Measurements from ENCODE around the gene FBF1. TPM values are rescaled to one million over a fixed set of nuclear protein-coding genes. Genes with fewer than 3 reads are reported as not detected.
A peak's percentile ranks its signal among the peaks of the same experiment; 100 is the strongest.
"Not testable (repeated sequence)": the region's sequence is repeated elsewhere in the genome, so short reads cannot be mapped to it uniquely, and the experiment has no call there.

FBF1 gene
- total RNA-seq, 4 donors from 2014 or later: 2.5 to 6.4 (median 5.8) TPM

DNA sequence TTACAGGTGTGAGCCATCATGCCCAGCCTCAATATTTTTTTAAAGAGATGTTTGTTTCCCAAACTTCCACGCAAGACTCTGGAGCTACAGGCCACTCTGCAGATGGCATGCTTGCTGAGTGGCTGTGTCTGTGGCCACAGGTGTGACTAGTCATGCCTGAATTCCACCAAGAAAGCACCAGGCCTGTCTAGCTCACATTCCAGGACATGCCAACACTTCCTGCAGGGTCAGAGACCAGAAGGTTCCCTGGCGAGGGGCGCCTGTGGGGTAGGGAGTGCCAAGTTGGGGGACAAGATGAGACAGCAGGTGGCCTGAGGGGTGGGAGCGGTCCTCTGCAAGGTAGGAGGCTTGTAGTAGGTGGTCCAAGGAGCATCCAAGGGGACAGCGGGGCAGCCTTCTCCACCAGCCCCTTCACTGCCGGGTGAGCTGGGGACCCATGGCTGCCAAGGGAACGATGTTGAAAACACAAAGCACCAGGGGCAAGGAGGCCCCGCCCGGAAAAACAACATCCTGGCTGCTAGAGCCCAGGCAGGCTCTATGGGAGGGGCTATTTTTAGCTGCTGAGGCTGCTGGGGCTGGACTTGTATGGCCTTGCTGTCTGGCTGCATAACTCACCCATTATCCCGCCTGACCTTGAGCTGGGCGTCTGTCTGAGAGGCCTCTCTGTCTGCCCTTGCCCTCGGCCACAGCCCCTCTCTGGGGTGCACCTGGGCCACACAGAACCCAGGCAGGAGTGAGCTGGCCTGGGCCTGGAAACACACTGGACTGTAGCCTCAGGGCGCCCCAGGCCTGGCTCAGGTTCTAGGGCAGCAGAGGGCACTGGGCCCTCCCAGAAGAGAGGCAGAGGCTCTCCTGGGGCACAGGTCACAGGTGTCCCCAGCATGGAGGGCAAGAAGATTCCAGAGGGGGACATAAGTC is 68.1 kb downstream of the FBF1 start:
- DNase-seq (peak; percentile 67 to 85), ATAC-seq (peak; percentile 70 to 72)
- in situ Hi-C loops (cut with MboI; ENCODE audit: low sequenced_read_pairs in 4 of 4) (no loop called here), intact Hi-C loops (cut with DNase I; ENCODE audit: low total_unique reads) (no loop called here)
- Histone ChIP-seq H3K9me3 (no peaks in the 10 kb centered on the region), H3K4me1 (peaks cover 50% of the 10 kb centered on the region in 2 donors), H3K36me3 (no peaks in the 10 kb centered on the region), H3K27me3 (no peaks in the 10 kb centered on the region), H3K27ac (peak overlapping the region; percentile 79 to 92 (median 86)), H3K4me3 (no peak overlapping the region)
- TF ChIP-seq POLR2A (IDR thresholded peaks at IDR 0.05): peak in 1 of 2 donors; percentile 34
- TF ChIP-seq, protein P1, sequence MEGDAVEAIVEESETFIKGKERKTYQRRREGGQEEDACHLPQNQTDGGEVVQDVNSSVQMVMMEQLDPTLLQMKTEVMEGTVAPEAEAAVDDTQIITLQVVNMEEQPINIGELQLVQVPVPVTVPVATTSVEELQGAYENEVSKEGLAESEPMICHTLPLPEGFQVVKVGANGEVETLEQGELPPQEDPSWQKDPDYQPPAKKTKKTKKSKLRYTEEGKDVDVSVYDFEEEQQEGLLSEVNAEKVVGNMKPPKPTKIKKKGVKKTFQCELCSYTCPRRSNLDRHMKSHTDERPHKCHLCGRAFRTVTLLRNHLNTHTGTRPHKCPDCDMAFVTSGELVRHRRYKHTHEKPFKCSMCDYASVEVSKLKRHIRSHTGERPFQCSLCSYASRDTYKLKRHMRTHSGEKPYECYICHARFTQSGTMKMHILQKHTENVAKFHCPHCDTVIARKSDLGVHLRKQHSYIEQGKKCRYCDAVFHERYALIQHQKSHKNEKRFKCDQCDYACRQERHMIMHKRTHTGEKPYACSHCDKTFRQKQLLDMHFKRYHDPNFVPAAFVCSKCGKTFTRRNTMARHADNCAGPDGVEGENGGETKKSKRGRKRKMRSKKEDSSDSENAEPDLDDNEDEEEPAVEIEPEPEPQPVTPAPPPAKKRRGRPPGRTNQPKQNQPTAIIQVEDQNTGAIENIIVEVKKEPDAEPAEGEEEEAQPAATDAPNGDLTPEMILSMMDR (IDR thresholded peaks at IDR 0.05 in 4 of 5, conservative IDR thresholded peaks at IDR 0.05 in 1 of 5): no peak

DNA sequence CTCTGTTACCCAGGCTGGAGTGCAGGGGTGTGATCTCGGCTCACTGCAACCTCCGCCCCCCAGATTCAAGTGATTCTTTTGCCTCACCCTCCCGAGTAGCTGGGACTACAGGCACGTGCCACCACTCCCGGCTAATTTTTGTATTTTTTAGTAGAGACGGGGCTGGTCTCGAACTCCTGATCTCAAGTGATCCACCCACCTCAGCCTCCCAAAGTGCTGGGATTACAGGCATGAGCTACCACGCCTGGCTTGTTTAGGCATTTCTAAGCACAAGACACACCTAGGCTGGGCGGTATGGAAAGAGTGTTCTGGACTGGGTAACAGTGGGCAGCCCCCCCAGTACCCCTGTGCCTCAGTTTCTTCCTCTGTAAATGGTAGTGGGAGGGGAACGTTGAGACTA is 70.6 kb downstream of the FBF1 start:
- Histone ChIP-seq H3K4me3 (peak overlapping the region in 1 of 4 donors; percentile 14), H3K4me1 (peaks cover 32 to 35% of the 10 kb centered on the region in 2 donors), H3K27ac (peak overlapping the region; percentile 68 to 77 (median 72))
- in situ Hi-C loops (cut with MboI; ENCODE audit: low sequenced_read_pairs in 4 of 4); intact Hi-C loops (cut with DNase I; ENCODE audit: low total_unique reads); H3K27me3 ChIP-seq; DNase-seq; H3K36me3 ChIP-seq; ATAC-seq; H3K9me3 ChIP-seq: not testable (repeated sequence)

DNA sequence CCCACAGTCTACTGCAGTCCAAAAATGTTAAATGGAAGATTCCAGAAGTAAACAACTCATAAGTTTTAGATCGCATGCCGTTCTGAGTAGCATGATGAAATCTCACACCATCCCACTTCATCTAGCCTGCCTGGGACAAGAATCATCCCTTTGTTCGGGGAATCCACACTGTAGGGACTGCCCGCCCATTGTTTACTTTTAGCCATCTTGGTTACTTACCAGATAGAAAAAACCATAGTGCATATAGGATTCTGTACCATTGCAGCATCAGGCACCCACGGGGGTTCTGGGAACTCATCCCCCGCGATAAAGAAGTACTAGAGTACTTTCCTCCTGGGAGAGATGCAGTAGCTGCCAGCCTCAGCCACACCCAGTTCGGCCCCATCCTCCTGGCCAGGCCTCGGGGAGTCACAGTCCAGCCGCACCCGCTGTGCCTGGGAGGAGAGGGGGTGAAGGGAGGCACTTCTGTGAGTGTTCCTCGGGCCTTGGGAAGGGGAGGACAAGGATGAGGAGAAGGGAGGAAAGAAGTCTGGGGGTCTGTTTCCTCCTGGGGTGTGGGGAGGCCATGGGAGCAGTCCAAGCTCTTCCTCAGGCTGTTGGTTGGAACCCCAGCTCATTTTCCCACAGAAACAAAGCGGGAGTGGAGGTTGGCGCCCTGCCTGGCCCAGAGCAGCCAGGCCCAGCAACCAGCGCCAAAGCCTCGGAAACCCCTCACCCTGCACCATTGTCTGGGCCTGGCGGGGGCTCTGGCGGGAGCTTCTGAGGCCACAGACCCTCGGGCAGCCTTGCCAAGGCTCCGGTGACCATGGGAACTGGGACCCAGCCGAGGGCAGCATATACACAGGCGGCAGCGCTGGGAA is 71.3 kb downstream of the FBF1 start:
- peak overlapping the region in 1 of 4 donors; percentile 14 for H3K4me3 ChIP-seq

DNA sequence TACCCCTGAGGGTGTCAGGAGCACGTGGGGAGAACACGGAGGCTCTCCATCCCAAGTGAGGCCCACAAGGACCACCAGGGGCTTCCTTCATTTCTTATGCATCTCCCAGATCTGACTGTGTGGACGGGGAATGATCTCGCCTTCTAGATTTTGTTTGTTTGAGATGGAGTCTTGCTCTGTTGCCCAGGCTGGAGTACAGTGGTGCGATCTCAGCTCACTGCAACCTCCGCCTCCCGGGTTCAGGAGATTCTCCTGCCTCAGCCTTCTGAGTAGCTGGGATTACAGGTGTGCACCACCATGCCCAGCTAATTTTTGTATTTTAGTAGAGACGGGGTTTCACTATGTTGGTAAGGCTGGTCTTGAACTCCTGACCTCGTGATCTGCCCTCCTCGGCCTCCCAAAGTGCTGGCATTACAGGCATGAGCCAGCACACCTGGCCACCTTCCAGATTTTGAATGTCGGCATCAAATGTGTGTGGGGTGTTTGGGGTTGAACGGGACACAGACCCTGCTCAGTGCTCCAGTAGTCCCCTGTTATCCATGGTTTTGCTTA is 72.0 kb downstream of the FBF1 start:
- H3K36me3 ChIP-seq; ATAC-seq; intact Hi-C loops (cut with DNase I; ENCODE audit: low total_unique reads); H3K4me3 ChIP-seq; H3K27me3 ChIP-seq; H3K9me3 ChIP-seq; in situ Hi-C loops (cut with MboI; ENCODE audit: low sequenced_read_pairs in 4 of 4); DNase-seq: not testable (repeated sequence)
- Histone ChIP-seq H3K27ac (peak overlapping the region; percentile 68 to 77 (median 72)), H3K4me1 (peaks cover 23 to 31% of the 10 kb centered on the region in 2 donors)

More for the DNA sequence above, 71.3 kb downstream of the FBF1 start:
- intact Hi-C loops (cut with DNase I; ENCODE audit: low total_unique reads): no loop called here
- Histone ChIP-seq H3K27me3 (no peaks in the 10 kb centered on the region), H3K27ac (peak overlapping the region; percentile 68 to 77 (median 72)), H3K36me3 (no peaks in the 10 kb centered on the region), H3K9me3 (no peaks in the 10 kb centered on the region), H3K4me1 (peaks cover 26 to 34% of the 10 kb centered on the region in 2 donors)
- ATAC-seq: peak in 1 of 2 donors; percentile 22
- TF ChIP-seq, protein P1 (IDR thresholded peaks at IDR 0.05 in 4 of 5, conservative IDR thresholded peaks at IDR 0.05 in 1 of 5): no peak
- TF ChIP-seq POLR2A (IDR thresholded peaks at IDR 0.05): no peak
- DNase-seq: peak in 1 of 2 donors; percentile 55
- in situ Hi-C loops (cut with MboI; ENCODE audit: low sequenced_read_pairs in 4 of 4): no loop called here

DNA sequence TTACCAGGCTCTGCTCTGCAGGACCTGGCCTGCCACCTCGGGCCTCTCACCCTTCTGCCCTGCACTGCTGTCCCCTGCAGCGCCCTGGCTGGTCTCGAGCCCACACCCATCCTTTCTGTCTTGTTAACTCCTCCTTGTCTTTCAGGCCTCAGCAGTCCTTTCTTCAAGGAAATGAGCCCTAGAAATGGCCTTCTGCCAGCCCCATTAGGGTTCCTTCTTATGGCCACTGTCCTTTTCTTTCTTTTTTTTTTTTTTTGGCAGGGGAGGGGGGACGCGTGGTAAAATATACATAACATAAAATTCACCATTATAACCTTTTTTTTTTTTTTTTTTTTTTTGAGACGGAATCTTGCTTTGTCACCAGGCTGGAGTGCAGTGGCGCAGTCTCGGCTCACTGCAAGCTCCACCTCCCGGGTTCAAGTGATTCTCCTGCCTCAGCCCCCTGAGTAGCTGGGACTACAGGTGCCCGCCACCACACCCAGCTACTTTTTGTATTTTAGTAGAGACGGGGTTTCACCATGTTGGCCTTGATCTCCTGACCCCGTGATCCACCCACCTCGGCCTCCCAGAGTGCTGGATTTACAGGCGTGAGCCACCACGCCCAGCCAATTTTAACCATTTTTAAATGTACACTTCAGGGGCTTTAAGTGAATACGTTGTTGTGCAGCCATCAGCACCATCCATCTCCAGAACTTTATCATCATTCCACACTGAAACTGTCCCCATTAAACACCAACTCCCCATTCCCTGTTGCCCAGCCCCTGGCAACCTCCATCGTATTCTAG is 75.2 kb downstream of the FBF1 start:
- Histone ChIP-seq H3K4me1 (peaks cover 7 to 13% of the 10 kb centered on the region in 2 donors), H3K27ac (peak overlapping the region in 3 of 4 donors; percentile 57 to 68 (median 64))
- H3K36me3 ChIP-seq; intact Hi-C loops (cut with DNase I; ENCODE audit: low total_unique reads); in situ Hi-C loops (cut with MboI; ENCODE audit: low sequenced_read_pairs in 4 of 4); H3K4me3 ChIP-seq; DNase-seq; H3K27me3 ChIP-seq; ATAC-seq; H3K9me3 ChIP-seq: not testable (repeated sequence)

DNA sequence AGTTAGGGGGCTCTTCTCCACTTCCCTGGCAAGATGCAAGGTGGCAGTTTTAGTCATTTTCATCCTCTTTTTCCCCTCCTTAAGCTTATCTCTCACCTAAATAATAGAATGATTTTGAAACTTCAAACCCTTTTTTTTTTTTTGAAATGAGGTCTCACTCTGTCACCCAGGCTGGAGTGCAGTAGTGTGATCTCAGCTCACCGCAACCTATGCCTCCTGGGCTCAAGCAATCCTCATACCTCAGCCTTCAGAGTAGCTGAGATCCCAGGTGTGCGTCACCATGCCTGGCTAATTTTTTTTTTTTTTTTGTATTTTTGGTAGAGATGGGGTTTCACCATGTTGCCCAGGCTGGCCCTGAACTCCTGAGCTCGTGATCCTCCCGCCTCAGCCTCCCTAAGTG is 76.0 kb downstream of the FBF1 start:
- H3K27me3 ChIP-seq; in situ Hi-C loops (cut with MboI; ENCODE audit: low sequenced_read_pairs in 4 of 4); H3K9me3 ChIP-seq; H3K36me3 ChIP-seq; ATAC-seq; DNase-seq; intact Hi-C loops (cut with DNase I; ENCODE audit: low total_unique reads); H3K4me3 ChIP-seq: not testable (repeated sequence)
- Histone ChIP-seq H3K4me1 (peaks cover 5 to 13% of the 10 kb centered on the region in 2 donors), H3K27ac (peak overlapping the region; percentile 43 to 68 (median 60))
